ENCODE results near the gene PRKCE. TPM values are rescaled to one million over a fixed set of nuclear protein-coding genes. Genes with fewer than 3 reads are reported as not detected.
A peak's percentile ranks its signal among the peaks of the same experiment; 100 is the strongest.

Gene PRKCE
- total RNA-seq, 1 donor from 2014 or later, result 24.2 TPM

DNA sequence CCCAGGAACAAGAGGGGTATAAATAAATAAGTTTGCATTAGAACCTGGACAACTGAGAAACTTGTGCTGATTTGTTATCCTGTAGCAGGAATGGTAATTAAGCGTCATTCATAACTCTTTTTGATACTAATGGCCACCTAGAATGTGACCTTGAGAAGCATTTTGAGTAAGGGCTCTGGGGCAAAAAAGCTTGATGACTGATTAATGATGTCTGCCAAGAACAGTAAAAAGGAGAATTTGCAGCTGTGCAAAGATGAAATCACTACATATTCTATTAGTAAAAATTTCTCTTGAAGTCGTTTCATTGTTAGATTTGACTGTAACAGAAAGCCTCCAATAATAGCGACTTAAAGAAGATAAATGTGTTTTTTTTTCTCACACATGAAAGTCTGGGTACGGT lies 157.7 kb downstream of the PRKCE start:
- Mint-ChIP-seq H3K4me3 (ENCODE audit: unreplicated experiment) (no peak overlapping the region), H3K4me1 (ENCODE audit: unreplicated experiment) (peaks cover 18% of the 10 kb centered on the region), H3K9me3 (ENCODE audit: unreplicated experiment) (no peaks in the 10 kb centered on the region), H3K27ac (ENCODE audit: unreplicated experiment) (no peak overlapping the region), H3K36me3 (ENCODE audit: low read depth, unreplicated experiment) (no peaks in the 10 kb centered on the region), H3K27me3 (ENCODE audit: unreplicated experiment) (peaks cover 8% of the 10 kb centered on the region)
- TF ChIP-seq, protein P1, sequence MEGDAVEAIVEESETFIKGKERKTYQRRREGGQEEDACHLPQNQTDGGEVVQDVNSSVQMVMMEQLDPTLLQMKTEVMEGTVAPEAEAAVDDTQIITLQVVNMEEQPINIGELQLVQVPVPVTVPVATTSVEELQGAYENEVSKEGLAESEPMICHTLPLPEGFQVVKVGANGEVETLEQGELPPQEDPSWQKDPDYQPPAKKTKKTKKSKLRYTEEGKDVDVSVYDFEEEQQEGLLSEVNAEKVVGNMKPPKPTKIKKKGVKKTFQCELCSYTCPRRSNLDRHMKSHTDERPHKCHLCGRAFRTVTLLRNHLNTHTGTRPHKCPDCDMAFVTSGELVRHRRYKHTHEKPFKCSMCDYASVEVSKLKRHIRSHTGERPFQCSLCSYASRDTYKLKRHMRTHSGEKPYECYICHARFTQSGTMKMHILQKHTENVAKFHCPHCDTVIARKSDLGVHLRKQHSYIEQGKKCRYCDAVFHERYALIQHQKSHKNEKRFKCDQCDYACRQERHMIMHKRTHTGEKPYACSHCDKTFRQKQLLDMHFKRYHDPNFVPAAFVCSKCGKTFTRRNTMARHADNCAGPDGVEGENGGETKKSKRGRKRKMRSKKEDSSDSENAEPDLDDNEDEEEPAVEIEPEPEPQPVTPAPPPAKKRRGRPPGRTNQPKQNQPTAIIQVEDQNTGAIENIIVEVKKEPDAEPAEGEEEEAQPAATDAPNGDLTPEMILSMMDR (IDR thresholded peaks at IDR 0.05; ENCODE audit: unreplicated experiment), result no peak
- no peak for DNase-seq (ENCODE audit: low spot score)

DNA sequence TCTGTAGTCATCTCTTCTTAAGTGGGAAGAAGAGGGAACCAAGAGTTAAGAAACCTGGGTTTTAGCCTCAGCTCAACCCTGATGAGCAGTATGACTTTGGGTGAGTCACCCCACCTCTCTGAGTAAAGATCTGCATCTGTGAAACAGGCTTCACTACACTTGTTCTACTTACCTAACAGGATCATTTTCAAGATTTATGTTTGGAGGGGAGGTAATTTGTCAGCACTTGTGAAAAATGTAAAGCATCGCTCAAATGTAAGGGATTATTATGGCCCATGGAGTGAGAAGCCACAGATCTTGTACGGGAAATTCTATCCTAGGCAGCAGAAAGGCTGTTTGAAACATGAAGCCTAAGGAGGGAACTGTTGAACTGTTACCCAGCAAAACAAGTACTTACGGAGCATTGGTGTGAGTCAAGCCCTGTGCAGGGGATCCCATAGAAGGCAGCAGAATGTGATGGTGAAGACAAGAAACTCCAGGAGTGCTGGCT lies 160.6 kb downstream of the PRKCE start:
- Mint-ChIP-seq H3K9me3 (ENCODE audit: unreplicated experiment) (no peaks in the 10 kb centered on the region), H3K4me1 (ENCODE audit: unreplicated experiment) (peaks cover 22% of the 10 kb centered on the region), H3K27me3 (ENCODE audit: unreplicated experiment) (peaks cover 7% of the 10 kb centered on the region), H3K27ac (ENCODE audit: unreplicated experiment) (no peak overlapping the region), H3K4me3 (ENCODE audit: unreplicated experiment) (no peak overlapping the region), H3K36me3 (ENCODE audit: low read depth, unreplicated experiment) (no peaks in the 10 kb centered on the region)
- no peak for DNase-seq (ENCODE audit: low spot score)
- TF ChIP-seq, protein P1 (IDR thresholded peaks at IDR 0.05; ENCODE audit: unreplicated experiment), result no peak

- H3K27ac Mint-ChIP-seq (ENCODE audit: unreplicated experiment), result peak overlapping the region; percentile 86
- DNase-seq (ENCODE audit: low spot score), result no peak
- no peaks in the 10 kb centered on the region for H3K9me3 Mint-ChIP-seq (ENCODE audit: unreplicated experiment)
- TF ChIP-seq, protein P1 (IDR thresholded peaks at IDR 0.05; ENCODE audit: unreplicated experiment), result no peak
- H3K4me3 Mint-ChIP-seq (ENCODE audit: unreplicated experiment), result no peak overlapping the region
- peaks cover 20% of the 10 kb centered on the region for H3K4me1 Mint-ChIP-seq (ENCODE audit: unreplicated experiment)
- H3K36me3 Mint-ChIP-seq (ENCODE audit: low read depth, unreplicated experiment), result no peaks in the 10 kb centered on the region
- H3K27me3 Mint-ChIP-seq (ENCODE audit: unreplicated experiment), result peaks cover 4% of the 10 kb centered on the region
Observed at GRCh38 chr2:45813003-45813941, 161.8 kb downstream of the PRKCE start.

- no peak overlapping the region for H3K27ac Mint-ChIP-seq (ENCODE audit: unreplicated experiment)
- H3K27me3 Mint-ChIP-seq (ENCODE audit: unreplicated experiment), result peaks cover 6% of the 10 kb centered on the region
- no peaks in the 10 kb centered on the region for H3K36me3 Mint-ChIP-seq (ENCODE audit: low read depth, unreplicated experiment)
- H3K4me3 Mint-ChIP-seq (ENCODE audit: unreplicated experiment), result no peak overlapping the region
- no peaks in the 10 kb centered on the region for H3K9me3 Mint-ChIP-seq (ENCODE audit: unreplicated experiment)
- DNase-seq (ENCODE audit: low spot score), result no peak
- peaks cover 26% of the 10 kb centered on the region for H3K4me1 Mint-ChIP-seq (ENCODE audit: unreplicated experiment)
- TF ChIP-seq, protein P1 (IDR thresholded peaks at IDR 0.05; ENCODE audit: unreplicated experiment), result no peak
Observed at GRCh38 chr2:45814488-45814887, 163.0 kb downstream of the PRKCE start.

All from endothelial cell (in vitro differentiated cells).